Gastrocnemius medialis (tissue), 4 donors: ENCODE measurements around the gene CPPED1. TPM values are rescaled to one million over a fixed set of nuclear protein-coding genes. Genes with fewer than 3 reads are reported as not detected.

Experiments
- ATAC-seq, 2 donors: fragments of 150-250 bp; one replicate each; pipeline ENCODE4 v1.9.1; 2016
- DNase-seq, 2 donors: peaks; one replicate each; pipeline ENCODE4 v3.0.0-alpha.2; 2019
- H3K27ac ChIP-seq, 4 donors: fragments of 200-600 bp; sonication (generic); 1 replicate in 1 of 4; 2 replicates in 3 of 4; pipeline ENCODE4 v1.5.1; 2016 to 2018; ENCODE audit warnings: mild to moderate bottlenecking in 2 of 4, moderate library complexity in 1 of 4
- H3K27me3 ChIP-seq, 3 donors: fragments of 200-600 bp; sonication (generic) in 2 of 3; 1 replicate in 1 of 3; 2 replicates in 2 of 3; pipeline versions ENCODE4 v1.5.1 to v1.6.0; 2016 to 2019; ENCODE audit warnings: mild to moderate bottlenecking in 1 of 3, moderate library complexity in 1 of 3
- H3K36me3 ChIP-seq, 2 donors: fragments of 200-600 bp; sonication (generic) in 1 of 2; one replicate each; pipeline ENCODE4 v1.5.1; 2017 to 2018
- H3K4me1 ChIP-seq, 2 donors: fragments of 200-600 bp; sonication (generic) in 1 of 2; one replicate each; pipeline ENCODE4 v1.5.1; 2016 to 2017; ENCODE audit warnings: mild to moderate bottlenecking in 2 of 2
- H3K4me3 ChIP-seq, 4 donors: fragments of 200-600 bp; sonication (generic) in 3 of 4; 1 replicate in 1 of 4; 2 replicates in 3 of 4; pipeline ENCODE4 v1.5.1; 2016 to 2019; ENCODE audit warnings: mild to moderate bottlenecking in 2 of 4
- H3K9me3 ChIP-seq, 3 donors: fragments of 200-600 bp; sonication (generic) in 2 of 3; 1 replicate in 1 of 3; 2 replicates in 2 of 3; pipeline ENCODE4 v1.5.1; 2016 to 2019
- POLR2A ChIP-seq, 2 donors: fragments of 450-650 bp; IDR thresholded peaks; one replicate each; pipeline ENCODE4 v1.6.1; 2017; ENCODE audit warnings: antibody characterized with exemption in 2 of 2, mild to moderate bottlenecking in 2 of 2, moderate library complexity in 2 of 2
- in situ Hi-C, 4 donors: fragments of 200-750 bp; cut with MboI; loops; one replicate each; pipeline versions ENCODE4 v1.15.0 to v1.8.0; 2017; ENCODE audit warnings: low sequenced_read_pairs in 4 of 4
- intact Hi-C: fragments of 100-400 bp; cut with DNase I; formaldehyde crosslinking; loops from one replicate; pipeline ENCODE4 v1.15.1; 2023; ENCODE audit warnings: low total_unique reads
- total RNA-seq, 4 donors: library from RNA; depleted of rRNA; stranded (reverse); fragments of >200 nt; gene quantifications; one replicate each; pipeline versions ENCODE4 v1.1.0 to v1.2.3, GENCODE V29; 2016
- TF ChIP-seq, protein P1 (sequence below), 5 experiments: fragments of 450-650 bp in 3 of 5; fragments of 200-600 bp in 2 of 5; sonication (generic) in 2 of 5; IDR thresholded peaks in 4 of 5; conservative IDR thresholded peaks in 1 of 5; 1 replicate in 4 of 5; 2 replicates in 1 of 5; pipeline ENCODE4 v1.5.1; 2016 to 2019; ENCODE audit warnings: antibody characterized with exemption in 5 of 5, mild to moderate bottlenecking in 3 of 5, moderate library complexity in 3 of 5

Gene CPPED1
- total RNA-seq, 4 donors from 2014 or later: 2.8 to 8.7 (median 6.6) TPM

DNA sequence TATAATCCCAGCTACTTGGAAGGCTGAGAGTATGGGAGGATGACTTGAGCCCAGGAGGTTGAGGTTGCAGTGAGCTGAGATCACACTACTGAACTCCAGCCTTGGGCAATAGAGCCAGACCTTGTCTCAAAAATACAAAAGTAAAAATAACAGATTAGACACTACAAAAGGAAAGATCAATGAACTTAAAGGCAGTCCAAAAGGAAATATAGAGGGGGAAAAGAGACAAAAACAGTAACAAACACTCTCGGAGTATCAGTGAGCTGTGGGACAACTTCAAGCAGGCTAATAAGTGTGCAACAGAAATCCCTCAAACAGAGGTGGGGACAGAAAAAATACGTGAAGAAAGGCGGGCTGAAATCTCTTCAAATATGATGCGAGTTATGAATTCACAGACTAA is 58.8 kb downstream of the CPPED1 start:
- Histone ChIP-seq H3K4me1 (no peaks in the 10 kb centered on the region), H3K27ac (no peak overlapping the region), H3K9me3 (no peaks in the 10 kb centered on the region), H3K27me3 (no peaks in the 10 kb centered on the region), H3K36me3 (no peaks in the 10 kb centered on the region), H3K4me3 (no peak overlapping the region)
- TF ChIP-seq, protein P1, sequence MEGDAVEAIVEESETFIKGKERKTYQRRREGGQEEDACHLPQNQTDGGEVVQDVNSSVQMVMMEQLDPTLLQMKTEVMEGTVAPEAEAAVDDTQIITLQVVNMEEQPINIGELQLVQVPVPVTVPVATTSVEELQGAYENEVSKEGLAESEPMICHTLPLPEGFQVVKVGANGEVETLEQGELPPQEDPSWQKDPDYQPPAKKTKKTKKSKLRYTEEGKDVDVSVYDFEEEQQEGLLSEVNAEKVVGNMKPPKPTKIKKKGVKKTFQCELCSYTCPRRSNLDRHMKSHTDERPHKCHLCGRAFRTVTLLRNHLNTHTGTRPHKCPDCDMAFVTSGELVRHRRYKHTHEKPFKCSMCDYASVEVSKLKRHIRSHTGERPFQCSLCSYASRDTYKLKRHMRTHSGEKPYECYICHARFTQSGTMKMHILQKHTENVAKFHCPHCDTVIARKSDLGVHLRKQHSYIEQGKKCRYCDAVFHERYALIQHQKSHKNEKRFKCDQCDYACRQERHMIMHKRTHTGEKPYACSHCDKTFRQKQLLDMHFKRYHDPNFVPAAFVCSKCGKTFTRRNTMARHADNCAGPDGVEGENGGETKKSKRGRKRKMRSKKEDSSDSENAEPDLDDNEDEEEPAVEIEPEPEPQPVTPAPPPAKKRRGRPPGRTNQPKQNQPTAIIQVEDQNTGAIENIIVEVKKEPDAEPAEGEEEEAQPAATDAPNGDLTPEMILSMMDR (IDR thresholded peaks at IDR 0.05 in 4 of 5, conservative IDR thresholded peaks at IDR 0.05 in 1 of 5): no peak
- ATAC-seq (no peak), DNase-seq (no peak)
- in situ Hi-C loops: no loop called here
- intact Hi-C loops: no loop called here

DNA sequence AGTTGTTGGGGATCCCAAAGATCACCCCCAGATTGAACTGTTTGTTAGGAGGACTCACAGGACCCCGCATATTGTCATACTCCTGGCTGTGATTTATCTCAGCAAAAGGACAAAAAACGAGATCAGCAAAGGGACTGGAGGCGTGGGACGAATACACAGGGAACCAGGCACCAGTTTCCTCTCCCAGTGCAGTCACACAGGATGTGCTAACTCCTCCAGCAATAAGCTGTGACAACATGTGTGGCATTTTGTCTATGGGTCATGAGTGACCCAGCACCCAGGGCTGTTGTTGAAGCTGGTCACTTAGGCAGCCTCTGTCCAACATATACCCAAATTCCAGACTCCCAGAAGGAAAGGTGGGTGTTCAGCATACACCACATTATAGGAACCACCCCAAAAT is 60.9 kb downstream of the CPPED1 start:
- H3K4me3 ChIP-seq: no peak overlapping the region
- H3K36me3 ChIP-seq: no peaks in the 10 kb centered on the region
- ATAC-seq (no peak), DNase-seq (no peak)
- TF ChIP-seq POLR2A (IDR thresholded peaks at IDR 0.05): no peak
- TF ChIP-seq, protein P1 (IDR thresholded peaks at IDR 0.05 in 4 of 5, conservative IDR thresholded peaks at IDR 0.05 in 1 of 5): no peak
- in situ Hi-C loops: no loop called here
- no peak overlapping the region for H3K27ac ChIP-seq
- intact Hi-C loops: no loop called here
- H3K9me3 ChIP-seq: no peaks in the 10 kb centered on the region
- no peaks in the 10 kb centered on the region for H3K4me1 ChIP-seq
- no peaks in the 10 kb centered on the region for H3K27me3 ChIP-seq

DNA sequence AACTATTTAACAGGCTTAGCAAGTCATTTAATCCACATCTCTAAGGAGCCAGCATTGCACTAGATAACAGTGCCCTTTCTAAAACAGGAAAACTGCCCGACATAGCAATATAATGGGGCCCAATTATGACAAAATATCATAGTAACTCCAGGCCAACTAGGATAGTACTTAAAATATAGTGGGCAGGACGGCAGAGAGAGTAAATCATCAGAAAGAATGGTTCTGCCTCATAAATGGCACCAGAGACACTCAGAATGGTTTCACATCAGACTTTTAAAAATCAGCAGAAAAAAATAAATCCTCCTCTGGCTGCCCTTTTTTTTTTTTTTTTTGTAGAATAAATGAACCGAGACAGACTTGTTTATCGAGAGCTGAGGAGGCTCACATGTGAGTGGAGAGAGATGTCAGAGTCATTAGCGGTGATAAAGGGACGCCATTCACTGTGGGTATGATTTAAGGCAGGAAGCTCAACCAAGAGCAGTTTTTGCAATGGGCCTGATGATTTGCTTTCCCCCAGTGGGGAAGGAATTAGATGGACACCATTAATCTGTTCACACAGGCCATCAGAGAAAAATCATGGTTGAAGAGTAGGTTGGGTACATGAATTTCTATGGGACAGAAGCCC is 62.6 kb downstream of the CPPED1 start:
- intact Hi-C loops: no loop called here
- no peaks in the 10 kb centered on the region for H3K9me3 ChIP-seq
- H3K4me1 ChIP-seq: no peaks in the 10 kb centered on the region
- H3K27ac ChIP-seq: no peak overlapping the region
- no peaks in the 10 kb centered on the region for H3K36me3 ChIP-seq
- no peak overlapping the region for H3K4me3 ChIP-seq
- in situ Hi-C loops: no loop called here
- no peak for TF ChIP-seq POLR2A (IDR thresholded peaks at IDR 0.05)
- TF ChIP-seq, protein P1 (IDR thresholded peaks at IDR 0.05 in 4 of 5, conservative IDR thresholded peaks at IDR 0.05 in 1 of 5): no peak
- H3K27me3 ChIP-seq: no peaks in the 10 kb centered on the region
- DNase-seq (no peak), ATAC-seq (no peak)

DNA sequence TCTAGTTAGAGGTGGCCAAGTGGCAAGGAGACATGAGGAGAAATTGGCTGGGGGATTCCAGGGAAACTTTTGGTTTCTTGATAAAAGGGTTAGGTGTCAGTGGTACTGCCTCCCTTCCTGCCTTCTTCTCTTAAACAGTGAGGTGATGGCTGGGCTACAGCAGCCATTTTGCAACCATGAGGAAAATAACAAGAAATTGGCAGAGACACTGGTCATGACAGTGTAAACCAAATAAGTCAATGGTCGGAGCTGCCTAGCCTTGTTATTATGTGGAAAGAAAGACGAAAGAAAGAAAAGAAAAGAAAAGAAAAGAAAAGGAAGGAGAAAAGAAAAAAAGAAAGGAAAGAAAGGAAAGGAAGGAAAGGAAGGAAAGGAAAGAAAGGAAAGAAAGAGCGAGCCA is 63.9 kb downstream of the CPPED1 start:
- in situ Hi-C loops (no loop called here), intact Hi-C loops (no loop called here)
- no peak for ATAC-seq
- TF ChIP-seq POLR2A (IDR thresholded peaks at IDR 0.05): no peak
- TF ChIP-seq, protein P1 (IDR thresholded peaks at IDR 0.05 in 4 of 5, conservative IDR thresholded peaks at IDR 0.05 in 1 of 5): no peak
- no peak for DNase-seq
- Histone ChIP-seq H3K4me3 (no peak overlapping the region), H3K27me3 (no peaks in the 10 kb centered on the region), H3K9me3 (no peaks in the 10 kb centered on the region), H3K36me3 (no peaks in the 10 kb centered on the region), H3K27ac (no peak overlapping the region), H3K4me1 (no peaks in the 10 kb centered on the region)

DNA sequence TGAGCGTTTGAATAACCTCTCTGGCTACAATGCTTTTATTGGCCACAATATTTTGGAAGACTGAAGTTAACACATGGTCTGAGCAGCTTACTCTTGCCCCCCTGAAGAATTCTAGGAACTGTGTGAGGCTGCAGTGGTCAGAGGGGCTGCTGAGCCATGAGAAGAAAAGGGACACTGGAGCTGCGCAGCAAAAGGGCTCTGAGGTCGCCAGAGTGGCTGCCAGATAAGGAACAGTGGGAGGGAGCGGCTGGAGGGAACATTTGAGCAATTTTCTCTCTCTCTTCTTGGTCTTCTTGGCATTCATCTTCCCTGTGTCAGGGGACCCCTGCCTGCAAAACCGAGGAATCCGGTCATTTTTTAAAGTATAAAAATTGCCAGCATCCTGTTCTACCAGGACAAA is 66.1 kb downstream of the CPPED1 start:
- H3K36me3 ChIP-seq: no peaks in the 10 kb centered on the region
- peaks cover 0 to 3% (median 0%) of the 10 kb centered on the region in 3 donors for H3K9me3 ChIP-seq
- intact Hi-C loops (no loop called here), in situ Hi-C loops (no loop called here)
- TF ChIP-seq, protein P1 (IDR thresholded peaks at IDR 0.05 in 4 of 5, conservative IDR thresholded peaks at IDR 0.05 in 1 of 5): no peak
- TF ChIP-seq POLR2A (IDR thresholded peaks at IDR 0.05): no peak
- H3K4me3 ChIP-seq: no peak overlapping the region
- H3K27me3 ChIP-seq: no peaks in the 10 kb centered on the region
- DNase-seq: no peak
- no peaks in the 10 kb centered on the region for H3K4me1 ChIP-seq
- H3K27ac ChIP-seq: no peak overlapping the region
- ATAC-seq: no peak
